ENCODE data around the gene LRP2. TPM values are rescaled to one million over a fixed set of nuclear protein-coding genes. Genes with fewer than 3 reads are reported as not detected.

Gene LRP2
- total RNA-seq, 1 donor from 2014 or later = not detected

DNA sequence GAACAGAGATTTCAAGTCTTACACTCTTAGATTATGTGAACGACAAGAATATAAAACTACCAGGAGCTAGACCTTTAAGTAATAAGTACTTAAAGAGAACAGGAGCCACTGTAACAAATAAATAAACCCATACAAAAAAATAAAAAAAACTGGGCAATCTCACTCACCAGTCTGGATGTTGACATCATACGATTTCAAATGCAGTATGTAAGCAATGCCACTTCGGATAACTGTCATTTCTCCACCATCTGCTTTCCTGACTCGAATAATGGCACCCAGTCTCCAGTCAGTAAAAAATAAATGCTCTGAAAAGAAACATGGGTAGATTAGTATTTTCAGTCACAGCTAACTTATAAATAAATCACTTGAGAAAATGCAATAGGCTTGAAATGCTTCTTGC lies 115.1 kb downstream of the LRP2 start:
- no peak for DNase-seq (ENCODE audit: low read depth in 2 of 2)

DNA sequence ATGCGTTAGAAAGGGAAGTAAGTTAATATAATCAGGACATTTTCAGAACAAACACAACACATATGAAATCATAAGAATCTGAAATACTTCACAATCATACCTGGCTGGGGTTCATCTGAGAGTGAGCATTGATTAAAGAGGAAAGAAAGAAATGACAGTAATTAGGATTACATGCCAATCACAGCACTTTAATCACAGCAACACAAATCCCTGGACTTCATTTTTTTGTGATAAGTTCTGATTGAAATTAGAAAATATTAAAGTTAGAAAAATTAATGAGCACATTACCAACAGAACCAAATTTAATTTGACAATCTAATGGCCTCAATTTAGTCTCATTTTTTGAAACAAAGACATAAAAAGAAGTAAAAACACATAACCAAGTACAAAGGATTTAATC lies 121.9 kb downstream of the LRP2 start:
- no peak for DNase-seq (ENCODE audit: low read depth in 2 of 2)

DNA sequence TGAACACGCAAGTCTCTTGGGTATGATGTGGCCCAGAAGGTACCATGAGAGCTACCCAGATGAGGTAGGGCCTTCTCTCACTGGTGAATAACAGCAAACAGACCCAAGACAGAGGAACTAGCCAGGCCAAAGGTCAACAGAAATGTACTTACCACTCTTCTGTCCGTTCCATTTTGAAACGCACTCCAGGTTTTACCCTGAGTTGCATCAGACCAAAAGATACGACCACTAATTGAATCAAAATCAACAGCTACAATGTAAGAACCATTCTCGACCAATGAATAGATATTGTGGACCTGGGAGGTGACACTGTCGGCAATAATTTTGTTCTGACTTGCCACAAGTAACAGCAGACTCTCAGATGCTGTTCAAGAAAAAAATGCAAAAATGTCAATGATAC lies 124.4 kb downstream of the LRP2 start:
- DNase-seq (ENCODE audit: low read depth in 2 of 2) = no peak

DNA sequence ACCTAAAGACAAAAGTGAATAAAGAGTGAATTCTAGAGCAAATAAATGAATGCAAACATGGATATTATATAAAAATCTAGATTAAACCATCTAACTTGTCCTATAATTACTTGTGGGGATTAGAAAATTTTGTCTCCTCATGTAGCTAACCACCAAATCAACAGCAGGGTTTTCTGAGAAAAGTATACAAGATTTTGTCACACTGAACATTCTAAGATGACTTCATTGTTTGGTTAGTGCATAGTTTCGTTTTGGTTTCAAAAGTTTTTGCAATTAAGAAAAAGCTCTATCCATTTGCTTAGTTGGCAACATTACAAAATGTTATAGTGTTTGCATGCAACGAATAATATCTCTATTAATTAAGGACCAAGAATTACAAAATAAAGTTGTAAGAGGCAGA lies 125.0 kb downstream of the LRP2 start:
- DNase-seq (ENCODE audit: low read depth in 2 of 2) = no peak

DNA sequence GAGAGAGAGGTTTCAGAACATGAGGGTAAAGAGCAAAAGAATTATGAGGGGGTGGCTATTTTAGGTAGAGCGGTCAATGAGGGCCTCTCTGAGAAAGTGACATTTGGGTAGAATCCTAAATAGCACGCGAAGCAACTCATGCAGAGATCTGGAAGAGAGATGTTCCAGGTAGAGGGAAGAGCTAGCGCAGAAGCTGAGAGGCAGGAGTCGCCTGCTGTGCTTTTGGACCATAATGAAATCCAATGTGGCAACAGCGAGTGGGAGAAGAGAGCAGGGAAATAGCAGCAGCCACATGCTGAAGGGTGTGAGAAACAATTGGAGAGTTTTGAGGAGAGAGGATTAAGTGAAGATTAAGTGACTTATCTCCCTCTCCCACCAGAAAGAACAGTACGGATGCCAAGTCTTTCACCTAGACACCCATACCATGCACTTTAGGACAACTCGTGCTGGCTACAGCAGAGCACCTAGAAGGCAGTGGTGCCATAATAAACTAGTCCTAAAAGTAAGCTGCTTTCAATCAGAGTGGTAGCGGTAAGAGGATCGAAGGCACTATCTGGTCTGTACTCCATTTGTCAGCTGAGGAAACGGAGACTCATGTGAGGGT lies 129.7 kb downstream of the LRP2 start:
- DNase-seq (ENCODE audit: low read depth in 2 of 2) = no peak

DNA sequence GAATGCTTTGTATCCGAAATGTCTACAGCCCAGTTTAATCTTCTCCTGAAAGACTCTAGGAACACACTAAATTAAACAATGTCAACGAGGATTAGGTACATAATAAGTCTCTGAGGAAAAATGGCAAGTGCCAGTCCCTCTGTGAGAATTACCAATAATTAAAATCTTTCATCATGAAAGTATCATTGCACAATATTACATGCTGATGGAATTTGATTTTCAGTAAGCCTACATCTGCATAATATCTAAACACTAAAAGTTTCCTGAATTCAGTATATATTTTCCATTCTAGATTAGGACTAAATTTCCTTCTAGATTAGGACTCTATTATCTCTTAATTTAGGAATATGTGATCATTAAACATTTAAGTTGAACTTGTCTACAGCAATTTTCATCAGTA lies 132.1 kb downstream of the LRP2 start:
- DNase-seq (ENCODE audit: low read depth in 2 of 2) = no peak

DNA sequence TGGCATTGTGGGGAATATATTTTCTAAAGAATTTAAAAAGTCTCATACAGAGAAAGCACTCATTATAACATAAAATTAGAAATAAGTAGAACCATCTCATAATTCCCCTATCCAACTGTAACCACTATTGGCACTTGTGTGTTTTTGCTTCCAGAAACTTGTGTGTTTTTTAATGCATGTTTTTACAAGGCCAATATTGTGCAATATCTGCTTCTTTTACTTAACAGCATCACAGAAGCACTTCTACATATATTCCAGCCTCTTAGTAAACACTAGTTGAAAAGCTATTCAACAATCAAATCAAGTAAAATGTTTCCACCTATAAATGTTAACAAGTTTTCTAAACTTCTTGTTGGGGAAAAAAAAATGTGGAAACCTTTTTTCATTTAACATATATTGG lies 132.7 kb downstream of the LRP2 start:
- DNase-seq (ENCODE audit: low read depth in 2 of 2) = no peak

DNA sequence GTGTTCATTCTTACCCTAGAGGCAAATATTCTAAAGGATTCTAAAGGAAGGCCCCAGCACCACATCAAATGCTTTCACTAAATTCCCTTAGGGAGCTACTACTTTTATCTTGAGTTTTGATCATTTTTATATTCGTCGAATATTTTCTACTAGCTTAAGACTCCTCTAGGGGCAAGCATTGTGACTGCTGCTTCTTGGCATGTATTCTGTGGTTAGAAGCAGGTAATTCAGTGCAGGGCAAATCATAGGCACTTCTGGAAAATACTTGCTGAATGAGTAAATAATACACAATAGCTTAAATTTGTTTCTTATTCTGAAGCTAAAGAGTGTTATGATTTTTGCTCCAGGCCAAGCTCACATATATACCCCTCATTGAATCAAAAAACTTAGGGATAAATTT lies 136.4 kb downstream of the LRP2 start:
- no peak for DNase-seq (ENCODE audit: low read depth in 2 of 2)

DNA sequence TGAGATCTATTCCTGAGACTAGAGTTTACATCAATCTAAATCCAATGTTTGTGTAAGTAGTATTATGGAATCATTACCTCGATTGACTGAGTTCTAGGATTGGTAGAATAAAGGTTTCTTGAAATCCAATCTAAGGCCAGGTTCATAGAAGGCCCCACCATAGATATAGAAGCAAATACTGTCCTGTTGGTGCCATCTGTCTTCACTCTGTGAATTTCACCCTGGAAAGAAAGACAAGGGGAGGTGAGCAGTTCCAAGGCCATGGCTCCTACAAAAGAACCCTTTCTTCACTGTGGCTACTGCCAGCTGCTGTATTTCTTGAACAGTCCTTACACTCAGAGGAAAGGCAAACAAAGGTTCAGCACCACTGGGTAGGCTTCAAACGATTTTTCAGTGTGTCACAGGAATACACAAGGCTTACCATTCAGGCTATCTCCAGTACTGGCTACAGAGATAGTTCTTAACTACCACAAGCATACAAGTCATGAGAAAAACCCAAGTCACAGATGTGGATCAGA lies 137.0 kb downstream of the LRP2 start:
- no peak for DNase-seq (ENCODE audit: low read depth in 2 of 2)

DNA sequence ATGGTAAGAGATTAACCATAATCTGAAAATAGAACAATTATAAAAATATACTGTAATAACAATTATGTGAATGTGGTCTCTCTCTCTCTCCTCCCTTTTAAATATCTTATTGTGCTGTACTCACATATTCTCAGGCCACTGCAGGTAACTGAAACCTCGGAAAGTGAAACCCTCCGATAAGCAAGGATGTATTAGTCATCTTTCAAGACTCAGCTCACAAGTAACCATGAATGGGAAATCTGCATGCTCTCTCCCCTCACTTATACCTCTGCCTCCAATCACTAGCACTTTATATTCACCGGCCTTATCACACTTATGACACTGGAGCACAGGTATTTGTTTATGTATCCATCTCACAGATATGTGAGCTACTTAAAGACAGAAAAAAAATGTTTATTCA lies 139.7 kb downstream of the LRP2 start:
- peak in 1 of 2 donors; percentile 2 for DNase-seq (ENCODE audit: low read depth in 2 of 2)

DNA sequence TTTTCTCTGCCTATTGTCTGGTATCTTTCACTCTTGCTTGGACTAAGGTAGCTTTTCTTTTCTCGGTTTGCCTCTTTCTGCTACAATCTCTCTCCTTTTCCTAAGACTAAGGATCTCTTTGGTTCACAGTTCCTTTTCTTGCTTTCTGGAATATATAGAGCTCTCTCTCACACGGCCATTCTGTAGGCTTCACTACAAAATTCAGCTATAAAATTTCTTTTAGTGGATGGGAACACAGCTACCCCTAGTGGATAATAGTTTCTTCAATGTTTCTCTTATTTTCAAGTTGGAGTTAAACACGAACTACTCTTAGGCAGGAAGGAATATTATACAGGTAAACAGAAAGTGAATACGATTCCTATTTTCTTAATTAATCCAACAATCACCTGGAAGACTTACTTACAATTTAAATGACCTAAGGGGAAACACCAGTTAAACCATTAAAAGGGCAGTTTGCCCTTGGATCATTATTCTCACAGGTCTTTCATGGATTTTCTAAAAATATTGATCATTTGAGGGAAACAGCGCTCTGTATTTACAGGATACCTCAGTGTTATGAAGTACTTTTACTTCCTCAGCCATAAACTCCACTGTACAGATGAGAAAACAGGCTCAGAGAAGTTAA lies 140.5 kb downstream of the LRP2 start:
- DNase-seq (ENCODE audit: low read depth in 2 of 2) = peak in 1 of 2 donors; percentile 24

DNA sequence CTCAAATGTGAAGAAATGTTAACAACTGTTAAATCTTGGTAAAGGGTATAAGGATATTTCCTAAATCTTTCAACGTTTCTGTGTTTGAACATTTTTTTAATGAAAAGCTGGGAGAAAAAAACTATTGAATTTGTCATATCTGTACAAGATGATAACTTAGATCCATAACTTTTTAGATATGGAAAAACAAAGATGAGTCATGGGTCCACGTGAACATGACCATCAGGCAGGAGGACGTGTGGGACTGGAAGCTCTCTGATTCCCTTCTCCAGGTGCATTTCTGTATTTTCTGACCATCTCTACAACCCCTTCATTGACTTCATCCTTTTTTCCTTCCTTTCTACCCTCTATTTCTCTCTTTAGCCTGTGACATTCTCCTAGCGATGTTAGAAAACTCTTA lies 151.4 kb downstream of the LRP2 start:
- no peak for DNase-seq (ENCODE audit: low read depth in 2 of 2)

DNA sequence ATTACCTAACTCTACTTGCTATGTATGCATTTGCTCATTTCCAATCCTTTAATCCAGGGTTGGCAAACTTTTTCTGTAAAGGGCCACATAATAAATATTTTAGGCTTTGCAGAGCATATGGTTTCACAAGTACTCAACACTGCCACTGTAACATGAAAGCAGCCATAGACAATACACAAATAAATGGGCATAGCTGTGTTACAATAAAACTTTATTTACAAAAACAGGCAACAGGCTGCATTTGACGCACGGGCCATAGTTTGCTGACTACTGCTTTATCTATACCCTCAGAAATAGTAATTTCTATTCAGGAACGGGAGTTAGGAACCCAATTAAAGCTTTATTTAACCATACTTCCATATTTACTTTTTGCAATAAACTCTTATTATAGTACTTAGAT lies 154.3 kb downstream of the LRP2 start:
- DNase-seq (ENCODE audit: low read depth in 2 of 2) = no peak

DNA sequence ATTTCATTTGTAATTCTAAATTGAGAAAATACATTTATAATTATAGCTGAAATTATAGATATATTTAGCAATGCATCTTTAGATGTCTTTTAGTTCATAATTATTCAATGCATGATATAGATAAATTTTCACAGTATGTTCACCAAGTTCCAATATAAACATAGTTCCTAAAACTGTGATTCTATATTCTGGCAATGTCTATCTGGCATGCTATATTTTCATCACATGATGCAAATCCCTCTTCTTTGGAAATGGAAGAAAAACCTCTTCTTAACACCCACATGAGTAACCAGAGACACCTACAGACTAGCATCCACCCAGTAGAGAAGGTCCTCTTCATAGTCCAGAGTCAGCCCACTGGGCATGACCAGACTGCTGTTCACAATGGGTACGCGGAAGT lies 157.2 kb downstream of the LRP2 start:
- DNase-seq (ENCODE audit: low read depth in 2 of 2) = no peak

DNA sequence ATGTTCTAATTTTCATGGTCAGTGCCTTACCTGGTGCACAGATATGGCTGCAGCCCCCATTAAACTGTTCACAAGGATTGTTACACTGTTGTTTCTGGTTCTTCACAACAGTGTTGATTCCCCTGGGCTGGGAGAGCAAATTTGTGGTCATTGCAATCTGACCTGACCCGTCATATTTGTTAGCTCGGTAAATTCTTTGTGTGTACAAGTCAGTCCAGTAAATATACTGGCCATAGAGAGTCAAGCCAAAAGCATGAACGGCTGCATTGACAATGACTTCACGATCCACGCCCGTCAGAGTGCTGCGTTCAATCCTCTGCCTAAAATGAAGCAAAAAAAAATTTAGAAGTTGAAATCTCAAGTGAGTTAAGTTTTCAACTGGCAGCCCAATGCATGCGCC lies 158.4 kb downstream of the LRP2 start:
- no peak for DNase-seq (ENCODE audit: low read depth in 2 of 2)

DNA sequence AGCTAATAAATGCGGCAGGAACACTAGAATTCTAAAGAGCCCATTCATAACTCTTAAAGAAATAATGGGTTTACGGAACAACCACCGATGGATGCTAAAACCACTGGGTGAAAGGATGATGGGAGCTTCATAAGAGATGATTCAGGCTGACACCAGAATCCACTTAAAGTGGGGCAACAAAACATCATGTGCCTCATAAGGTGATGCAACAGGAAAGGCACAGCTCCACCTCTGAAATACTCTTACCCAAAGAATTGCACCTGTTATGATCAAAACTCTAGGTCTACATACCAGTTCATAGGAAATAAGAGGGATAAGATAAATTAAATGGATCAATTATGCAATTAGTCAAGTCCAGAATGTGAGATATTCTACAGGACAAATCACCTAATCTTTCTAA lies 161.6 kb downstream of the LRP2 start:
- no peak for DNase-seq (ENCODE audit: low read depth in 2 of 2)

DNA sequence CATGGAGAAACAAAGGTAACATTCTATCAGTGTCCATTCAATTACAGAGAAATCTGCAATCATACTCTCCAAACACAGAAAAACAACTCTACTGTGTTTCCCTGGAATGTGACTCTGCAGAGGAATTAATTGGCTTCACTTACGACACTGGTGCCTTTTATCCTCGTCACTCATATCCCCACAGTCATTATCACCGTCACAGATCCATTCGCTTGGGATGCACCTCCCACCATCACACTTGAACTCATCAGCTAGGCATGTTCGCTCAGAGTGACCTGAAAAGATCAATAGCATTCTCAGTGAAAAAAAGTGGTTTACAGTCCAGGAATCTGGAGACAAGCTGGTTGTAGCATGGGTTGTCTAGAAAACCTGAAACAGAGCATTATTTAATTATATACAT lies 168.7 kb downstream of the LRP2 start:
- DNase-seq (ENCODE audit: low read depth in 2 of 2) = no peak

DNA sequence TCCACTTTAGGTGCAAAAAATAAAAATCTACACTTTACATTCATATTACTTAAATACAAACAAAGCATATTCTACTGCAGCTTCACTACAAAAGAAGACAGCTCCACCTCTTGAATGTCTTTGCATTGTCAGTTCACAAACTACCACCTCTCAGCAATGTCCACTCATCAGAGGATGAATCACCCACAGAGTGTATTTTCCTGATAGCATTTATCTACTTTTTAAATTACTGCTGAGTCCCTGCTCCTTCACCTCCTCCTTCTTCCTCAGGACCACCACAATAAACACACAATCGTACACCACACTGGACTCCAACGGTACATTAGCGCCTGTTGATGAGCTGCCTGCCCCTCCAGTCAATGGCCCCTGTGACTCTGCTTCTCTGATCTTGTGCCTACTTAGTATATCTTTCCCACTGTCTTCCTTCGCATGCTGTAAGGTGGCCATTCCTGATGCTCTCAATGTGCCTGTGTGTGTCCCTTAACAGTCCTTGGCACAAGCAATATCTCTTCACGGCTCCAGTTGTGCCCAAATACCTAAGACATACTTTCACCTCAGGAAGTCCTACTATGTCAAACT lies 172.0 kb downstream of the LRP2 start:
- DNase-seq (ENCODE audit: low read depth in 2 of 2) = no peak

DNA sequence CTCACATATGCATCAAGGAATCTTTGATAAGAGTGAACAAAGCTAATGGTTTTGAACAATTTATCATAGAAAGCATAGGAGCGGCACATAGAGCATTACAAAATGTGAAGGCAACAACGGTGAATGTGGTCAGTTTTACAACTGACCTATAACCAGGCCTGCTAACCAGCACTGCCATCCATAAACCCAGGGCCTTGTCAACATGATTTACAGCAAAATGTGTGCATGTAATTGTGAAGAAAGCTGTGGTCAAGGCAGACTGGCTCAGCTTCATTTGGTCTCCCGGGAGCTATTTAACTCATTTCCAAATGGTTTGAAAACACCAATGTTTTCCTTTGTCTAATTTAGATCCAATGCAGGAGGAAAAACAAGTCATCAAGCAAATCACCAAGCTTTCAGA lies 173.2 kb downstream of the LRP2 start:
- no peak for DNase-seq (ENCODE audit: low read depth in 2 of 2)

DNA sequence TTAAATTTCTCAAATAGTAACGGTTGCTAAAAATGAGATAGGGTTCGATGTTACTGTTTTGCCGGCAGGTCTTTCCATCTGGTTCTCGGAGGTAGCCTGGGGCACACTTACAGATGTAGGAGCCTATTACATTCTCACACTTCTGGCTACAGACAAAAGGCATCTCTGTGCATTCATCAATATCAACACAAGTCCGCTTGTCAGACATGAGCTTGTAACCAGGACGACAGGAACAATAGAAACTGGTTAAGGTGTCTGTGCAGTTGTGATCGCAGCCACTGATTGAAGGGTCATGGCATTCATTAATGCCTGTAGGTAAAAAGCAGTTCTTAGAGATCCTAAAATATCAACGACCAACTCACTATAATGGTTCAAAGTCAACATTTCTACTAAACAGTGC lies 176.6 kb downstream of the LRP2 start:
- no peak for DNase-seq (ENCODE audit: low read depth in 2 of 2)

DNA sequence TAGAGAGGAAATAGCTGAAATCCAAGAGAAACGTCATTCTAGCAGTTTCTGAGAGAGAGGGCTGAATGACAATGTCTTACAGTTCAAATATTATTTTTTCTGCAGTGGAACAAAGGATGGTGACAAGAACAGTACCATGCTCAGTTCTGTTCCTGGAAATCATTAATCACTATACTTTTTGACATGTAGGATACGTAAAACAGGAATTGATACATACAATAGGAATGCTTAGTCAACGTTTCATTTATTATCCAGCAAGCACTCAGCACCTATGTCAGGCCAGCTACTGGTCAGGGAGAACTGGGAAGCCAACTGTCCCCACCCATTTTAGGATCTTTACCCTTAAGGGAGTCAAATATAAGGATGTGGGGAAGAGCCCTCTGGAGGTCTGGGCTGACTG lies 178.3 kb downstream of the LRP2 start:
- peak in 1 of 2 donors; percentile 50 for DNase-seq (ENCODE audit: low read depth in 2 of 2)

DNA sequence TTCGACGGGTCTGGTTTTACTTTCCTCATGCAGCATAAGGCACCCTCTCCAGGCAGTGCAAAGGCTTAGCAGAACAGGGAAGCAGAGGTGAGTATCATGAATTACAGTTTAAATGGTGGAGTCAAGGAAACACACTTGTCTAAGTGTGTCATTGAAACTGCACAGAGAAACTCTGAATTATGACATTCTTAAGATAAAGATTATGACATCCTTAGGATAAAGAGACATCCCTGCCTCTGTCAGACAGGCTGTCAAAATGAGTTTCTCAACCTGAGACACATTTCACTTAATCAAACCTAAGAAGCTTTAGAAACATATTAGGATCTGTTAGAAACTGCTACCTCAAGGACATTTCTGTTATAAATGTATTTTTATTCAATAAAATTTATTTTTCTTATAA lies 179.8 kb downstream of the LRP2 start:
- DNase-seq (ENCODE audit: low read depth in 2 of 2) = no peak

DNA sequence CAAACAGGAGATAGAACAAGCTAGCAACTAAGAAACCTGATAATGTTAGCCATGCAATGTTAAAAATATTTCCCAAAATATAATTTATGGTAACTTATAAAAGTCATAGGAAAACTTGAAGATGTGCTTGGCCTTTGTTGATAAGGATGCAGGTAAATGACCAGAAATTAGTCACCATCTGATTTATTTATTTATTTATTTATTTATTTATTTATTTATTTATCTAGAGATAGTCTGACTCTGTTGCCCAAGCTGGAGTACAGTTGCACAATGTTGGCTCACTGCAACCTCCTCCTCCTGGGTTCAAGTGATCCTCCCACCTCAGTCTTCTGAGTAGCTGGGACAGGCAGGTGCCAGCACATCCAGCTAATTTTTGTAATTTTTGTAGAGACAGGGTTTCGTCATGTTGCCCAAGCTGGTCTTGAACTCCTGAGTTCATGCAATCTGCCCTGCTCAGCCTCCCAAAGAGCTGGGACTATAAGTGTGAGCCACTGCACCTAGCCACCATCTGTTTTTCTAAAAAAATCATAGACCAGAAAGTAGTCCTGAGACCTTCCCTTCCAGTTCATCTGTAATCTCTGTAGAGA lies 183.4 kb downstream of the LRP2 start:
- no peak for DNase-seq (ENCODE audit: low read depth in 2 of 2)
